ENCODE measurements around the gene FXN.

GRCh38 chr9:69090946-69091345 is 55.4 kb downstream of the FXN start:
- TF ChIP-seq POLR2AphosphoS5 (IDR thresholded peaks at IDR 0.05) (no peak), CTCF (IDR thresholded peaks at IDR 0.05) (no peak)
